AG04449 (cell line): ENCODE measurements around the gene FAM240A.

ENCODE experiments used
- CTCF ChIA-PET: fragments of 350-600 bp; formaldehyde crosslinking; extraction: SDS; loops from one replicate; lab custom pipeline; 2021; ENCODE audit warnings: antibody characterized with exemption; lab: Yijun Ruan, JAX
- POLR2A ChIA-PET: fragments of 400-600, 350-600 bp; formaldehyde crosslinking; extraction: SDS; loops from one replicate; lab custom pipeline; 2020; ENCODE audit warnings: antibody characterized with exemption, inconsistent platforms; lab: Yijun Ruan, JAX
- DNase-seq: peaks from one replicate; pipeline ENCODE4 v3.0.0-alpha.2; 2010; ENCODE audit warnings: low read depth, low spot score
- H3K4me3 ChIP-seq: 2 replicates; pipeline ENCODE4 v1.5.1; 2011; ENCODE audit warnings: low read depth, mild to moderate bottlenecking, control low read depth, low read length
- TF ChIP-seq, protein P1 (sequence below): IDR thresholded peaks from one replicate; pipeline ENCODE4 v1.5.1; 2011; ENCODE audit warnings: mild to moderate bottlenecking, moderate library complexity, low read length, control low read depth, inconsistent platforms; ENCODE audit not compliant: insufficient read depth; ENCODE audit errors: missing control alignments

The FAM240A gene

GRCh38 chr3:46571684-46572083 lies 40.6 kb upstream of the FAM240A start:
- TF ChIP-seq, protein P1, sequence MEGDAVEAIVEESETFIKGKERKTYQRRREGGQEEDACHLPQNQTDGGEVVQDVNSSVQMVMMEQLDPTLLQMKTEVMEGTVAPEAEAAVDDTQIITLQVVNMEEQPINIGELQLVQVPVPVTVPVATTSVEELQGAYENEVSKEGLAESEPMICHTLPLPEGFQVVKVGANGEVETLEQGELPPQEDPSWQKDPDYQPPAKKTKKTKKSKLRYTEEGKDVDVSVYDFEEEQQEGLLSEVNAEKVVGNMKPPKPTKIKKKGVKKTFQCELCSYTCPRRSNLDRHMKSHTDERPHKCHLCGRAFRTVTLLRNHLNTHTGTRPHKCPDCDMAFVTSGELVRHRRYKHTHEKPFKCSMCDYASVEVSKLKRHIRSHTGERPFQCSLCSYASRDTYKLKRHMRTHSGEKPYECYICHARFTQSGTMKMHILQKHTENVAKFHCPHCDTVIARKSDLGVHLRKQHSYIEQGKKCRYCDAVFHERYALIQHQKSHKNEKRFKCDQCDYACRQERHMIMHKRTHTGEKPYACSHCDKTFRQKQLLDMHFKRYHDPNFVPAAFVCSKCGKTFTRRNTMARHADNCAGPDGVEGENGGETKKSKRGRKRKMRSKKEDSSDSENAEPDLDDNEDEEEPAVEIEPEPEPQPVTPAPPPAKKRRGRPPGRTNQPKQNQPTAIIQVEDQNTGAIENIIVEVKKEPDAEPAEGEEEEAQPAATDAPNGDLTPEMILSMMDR = no peak
- no peak overlapping the region for H3K4me3 ChIP-seq
- no peak for DNase-seq
- ChIA-PET CTCF (interaction anchor here (0.9 to 1.2 kb wide), 2 partner anchors 58 to 83 kb away, joined by 3 read pairs; no protein-coding TSS in a partner anchor), POLR2A (no interaction called here)

- ChIA-PET CTCF (interaction anchor here (1.0 kb wide), 1 partner anchor 85 kb away, joined by 3 read pairs; no protein-coding TSS in a partner anchor), POLR2A (no interaction called here)
- TF ChIP-seq, protein P1 = no peak
- DNase-seq = no peak
- H3K4me3 ChIP-seq = no peak overlapping the region
These were observed 38.6 kb upstream of the FAM240A start for GRCh38 chr3:46573701-46574100.

- no peak overlapping the region for H3K4me3 ChIP-seq
- TF ChIP-seq, protein P1 = no peak
- no peak for DNase-seq
- ChIA-PET CTCF (no interaction called here), POLR2A (no interaction called here)
These were observed 38.1 kb upstream of the FAM240A start for GRCh38 chr3:46574243-46574646.

DNA sequence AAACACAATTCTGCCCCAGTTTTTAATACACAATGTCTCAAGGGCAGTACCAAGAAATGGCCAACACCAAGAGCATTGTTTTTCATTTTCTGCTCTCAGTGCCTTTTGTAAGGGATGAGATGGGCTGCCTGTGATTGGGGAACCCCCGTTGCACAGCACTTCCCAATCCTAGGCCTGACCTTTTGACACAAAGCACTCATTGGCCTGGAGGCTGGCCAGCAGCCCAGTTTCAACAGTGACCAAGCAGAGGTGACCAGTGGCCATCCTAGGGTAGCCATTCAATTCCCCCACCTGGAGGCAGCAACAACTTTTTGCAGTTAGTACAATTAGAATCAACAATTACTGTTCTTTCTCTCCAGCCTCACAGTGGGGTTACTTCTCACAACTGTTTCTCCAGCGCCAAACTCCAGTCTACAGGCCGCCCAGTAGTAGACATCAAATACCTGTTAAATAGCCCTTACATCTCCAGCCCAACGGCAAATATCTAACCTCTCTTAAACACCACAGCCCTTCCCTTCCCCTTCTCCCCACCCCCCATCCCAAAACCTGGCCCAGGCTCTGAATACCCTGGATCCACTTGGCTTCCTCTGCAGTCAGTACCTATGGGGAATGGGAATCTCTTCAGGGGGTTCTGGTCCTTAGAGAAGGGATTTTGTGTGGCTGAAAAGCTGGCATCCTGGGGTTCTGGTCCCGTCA lies 37.3 kb upstream of the FAM240A start:
- CTCF ChIA-PET = no interaction called here
- POLR2A ChIA-PET = no interaction called here
- TF ChIP-seq, protein P1 = no peak
- no peak for DNase-seq
- H3K4me3 ChIP-seq = no peak overlapping the region

DNA sequence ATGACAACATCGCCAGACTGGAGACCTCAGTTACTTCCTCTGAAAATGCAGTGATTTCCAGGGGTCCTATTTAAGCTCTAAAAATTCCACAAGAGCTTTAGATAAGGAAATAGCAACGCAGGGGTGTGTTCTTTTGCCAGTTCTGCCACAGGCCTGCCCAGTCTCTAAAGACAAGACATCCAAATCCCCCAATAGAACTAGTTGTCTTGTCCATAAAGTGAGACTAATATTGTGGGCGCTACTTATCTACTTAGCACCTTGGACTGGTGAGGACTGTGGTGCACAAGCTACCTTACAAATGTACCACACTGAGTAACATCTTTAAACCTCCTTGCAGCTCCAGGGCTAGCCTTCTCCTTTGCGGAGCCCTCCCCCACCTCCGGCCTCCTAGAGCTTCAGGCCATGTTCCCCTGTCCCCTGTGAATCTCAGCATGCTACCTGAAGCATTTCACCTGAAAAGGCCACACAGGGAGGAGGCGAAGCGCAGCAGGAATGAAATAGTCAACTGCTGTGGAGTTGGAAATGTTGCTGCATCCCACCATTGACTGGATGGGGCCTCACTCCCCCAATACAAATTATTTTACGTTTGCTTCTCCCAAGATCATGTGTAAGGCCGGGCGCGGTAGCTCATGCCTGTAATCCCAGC lies 36.6 kb upstream of the FAM240A start:
- POLR2A ChIA-PET = no interaction called here
- H3K4me3 ChIP-seq = no peak overlapping the region
- CTCF ChIA-PET = no interaction called here
- TF ChIP-seq, protein P1 = no peak
- DNase-seq = no peak

DNA sequence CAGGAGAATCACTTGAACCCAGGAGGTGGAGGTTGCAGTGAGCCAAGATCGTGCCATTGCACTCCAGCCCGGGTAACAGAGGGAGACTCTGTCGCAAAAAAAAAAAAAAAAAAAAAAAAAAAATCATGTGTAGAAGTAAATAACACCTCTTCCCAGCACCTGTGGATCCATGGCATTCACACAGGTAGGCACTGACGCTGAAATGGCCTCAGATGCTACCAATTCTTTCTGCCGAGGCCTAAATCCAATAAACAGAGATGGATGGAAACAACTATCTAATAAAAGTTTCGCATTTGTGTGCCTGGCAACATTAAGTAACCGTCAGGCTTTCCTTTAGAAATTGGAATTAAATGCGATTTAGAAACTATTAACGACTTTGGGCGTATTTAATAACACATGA lies 35.9 kb upstream of the FAM240A start:
- no peak for DNase-seq
- TF ChIP-seq, protein P1 = no peak
- ChIA-PET POLR2A (no interaction called here), CTCF (no interaction called here)
- no peak overlapping the region for H3K4me3 ChIP-seq
